Fibroblast of skin of right biceps (primary cell): ENCODE data around the gene UPF3A.

Source experiments
- DNase-seq: peaks from one replicate; pipeline ENCODE4 v3.0.0-alpha.2; 2013

Gene UPF3A

GRCh38 chr13:114264313-114264712 is 17.1 kb upstream of the UPF3A start:
- DNase-seq, result peak; percentile 19

- peak; percentile 93 for DNase-seq
Observed at GRCh38 chr13:114264886-114265611, 16.4 kb upstream of the UPF3A start.

- no peak for DNase-seq
Observed at GRCh38 chr13:114266241-114266640, 15.2 kb upstream of the UPF3A start.

- no peak for DNase-seq
Observed at GRCh38 chr13:114268344-114269280, 12.8 kb upstream of the UPF3A start.

- no peak for DNase-seq
Observed at GRCh38 chr13:114269281-114269770, 12.1 kb upstream of the UPF3A start.

GRCh38 chr13:114272977-114273376 is 8.4 kb upstream of the UPF3A start:
- DNase-seq, result no peak

- no peak for DNase-seq
Observed at GRCh38 chr13:114275304-114275703, 6.1 kb upstream of the UPF3A start.

GRCh38 chr13:114279146-114279545 is 2.3 kb upstream of the UPF3A start:
- DNase-seq, result no peak

- no peak for DNase-seq
Observed at GRCh38 chr13:114279758-114280355, 1.5 kb upstream of the UPF3A start.

GRCh38 chr13:114282041-114282670 is 755 bp downstream of the UPF3A start:
- no peak for DNase-seq

- no peak for DNase-seq
Observed at GRCh38 chr13:114283576-114283975, 2.2 kb downstream of the UPF3A start.

GRCh38 chr13:114284680-114285079 is 3.3 kb downstream of the UPF3A start:
- DNase-seq, result no peak

GRCh38 chr13:114285166-114285808 is 3.9 kb downstream of the UPF3A start:
- no peak for DNase-seq

- DNase-seq, result peak; percentile 53
Observed at GRCh38 chr13:114286808-114287207, 5.4 kb downstream of the UPF3A start.

- DNase-seq, result no peak
Observed at GRCh38 chr13:114288157-114288591, 6.8 kb downstream of the UPF3A start.

- DNase-seq, result no peak
Observed at GRCh38 chr13:114296448-114296847, 15.0 kb downstream of the UPF3A start.

- no peak for DNase-seq
Observed at GRCh38 chr13:114296902-114297301, 15.5 kb downstream of the UPF3A start.

- DNase-seq, result peak; percentile 3
Observed at GRCh38 chr13:114298866-114299265, 17.5 kb downstream of the UPF3A start.

GRCh38 chr13:114299604-114300305 is 18.4 kb downstream of the UPF3A start:
- no peak for DNase-seq

- no peak for DNase-seq
Observed at GRCh38 chr13:114303700-114304327, 22.4 kb downstream of the UPF3A start.
